Measurements from ENCODE around the gene RSPH3.
A peak's percentile ranks its signal among the peaks of the same experiment; 100 is the strongest.
"Not testable (repeated sequence)": the region's sequence is repeated elsewhere in the genome, so short reads cannot be mapped to it uniquely, and the experiment has no call there.

Gene RSPH3

GRCh38 chr6:159039885-159040258, 39.9 kb upstream of the RSPH3 start:
- peaks cover 11 to 22% of the 10 kb centered on the region in 2 donors for H3K4me1 ChIP-seq (ENCODE audit: control insufficient read depth in 1 of 2, insufficient read depth in 2 of 2, low read length in 2 of 2)
- peaks cover 7 to 21% of the 10 kb centered on the region in 2 donors for H3K36me3 ChIP-seq (ENCODE audit: control insufficient read depth in 1 of 2, insufficient read depth in 2 of 2, low read length in 2 of 2)

GRCh38 chr6:159038914-159039884, 39.2 kb upstream of the RSPH3 start:
- Histone ChIP-seq H3K4me3 (ENCODE audit: low read depth in 1 of 2, low read length in 2 of 2) (peak overlapping the region in 1 of 2 donors; percentile 17), H3K27ac (ENCODE audit: low read depth, low read length) (peak overlapping the region; percentile 26), H3K9ac (ENCODE audit: low read depth in 1 of 2, low read length in 2 of 2) (peak overlapping the region in 1 of 2 donors; percentile 9), H3K27me3 (ENCODE audit: control insufficient read depth in 1 of 2, insufficient read depth in 2 of 2, low read length in 2 of 2) (no peaks in the 10 kb centered on the region), H3K4me1 (ENCODE audit: control insufficient read depth in 1 of 2, insufficient read depth in 2 of 2, low read length in 2 of 2) (peaks cover 11 to 22% of the 10 kb centered on the region in 2 donors), H3K36me3 (ENCODE audit: control insufficient read depth in 1 of 2, insufficient read depth in 2 of 2, low read length in 2 of 2) (peaks cover 7 to 21% of the 10 kb centered on the region in 2 donors), H3K9me3 (ENCODE audit: control insufficient read depth in 1 of 2, low read length in 2 of 2) (no peaks in the 10 kb centered on the region)

More at GRCh38 chr6:159039885-159040258, 39.9 kb upstream of the RSPH3 start:
- Histone ChIP-seq H3K9ac (ENCODE audit: low read depth in 1 of 2, low read length in 2 of 2) (no peak overlapping the region), H3K27me3 (ENCODE audit: control insufficient read depth in 1 of 2, insufficient read depth in 2 of 2, low read length in 2 of 2) (no peaks in the 10 kb centered on the region), H3K4me3 (ENCODE audit: low read depth in 1 of 2, low read length in 2 of 2) (no peak overlapping the region), H3K9me3 (ENCODE audit: control insufficient read depth in 1 of 2, low read length in 2 of 2) (no peaks in the 10 kb centered on the region), H3K27ac (ENCODE audit: low read depth, low read length) (no peak overlapping the region)

DNA sequence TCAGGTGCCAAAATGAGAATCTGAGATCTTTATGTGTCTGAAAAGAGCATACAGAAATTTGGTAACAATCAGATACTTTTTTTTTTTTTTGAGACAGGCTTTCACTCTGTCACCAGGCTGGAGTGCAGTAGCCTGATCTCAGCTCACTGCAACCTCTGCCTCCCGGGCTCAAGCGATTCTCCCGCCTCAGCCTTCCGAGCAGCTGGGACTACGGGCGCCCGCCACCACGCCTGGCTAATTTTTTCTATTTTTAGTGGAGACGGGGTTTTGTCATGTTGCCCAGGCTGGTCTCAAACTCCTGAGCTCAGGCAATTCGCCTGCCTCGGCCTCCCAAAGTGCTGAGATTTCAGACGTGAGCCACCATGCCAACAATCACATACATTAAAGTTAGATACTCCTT, 38.3 kb upstream of the RSPH3 start:
- Histone ChIP-seq H3K36me3 (ENCODE audit: control insufficient read depth in 1 of 2, insufficient read depth in 2 of 2, low read length in 2 of 2) (peaks cover 7 to 21% of the 10 kb centered on the region in 2 donors), H3K4me1 (ENCODE audit: control insufficient read depth in 1 of 2, insufficient read depth in 2 of 2, low read length in 2 of 2) (peaks cover 11 to 22% of the 10 kb centered on the region in 2 donors)
- not testable (repeated sequence) for H3K9me3 ChIP-seq (ENCODE audit: control insufficient read depth in 1 of 2, low read length in 2 of 2); H3K27me3 ChIP-seq (ENCODE audit: control insufficient read depth in 1 of 2, insufficient read depth in 2 of 2, low read length in 2 of 2); H3K27ac ChIP-seq (ENCODE audit: low read depth, low read length); H3K9ac ChIP-seq (ENCODE audit: low read depth in 1 of 2, low read length in 2 of 2); H3K4me3 ChIP-seq (ENCODE audit: low read depth in 1 of 2, low read length in 2 of 2)

DNA sequence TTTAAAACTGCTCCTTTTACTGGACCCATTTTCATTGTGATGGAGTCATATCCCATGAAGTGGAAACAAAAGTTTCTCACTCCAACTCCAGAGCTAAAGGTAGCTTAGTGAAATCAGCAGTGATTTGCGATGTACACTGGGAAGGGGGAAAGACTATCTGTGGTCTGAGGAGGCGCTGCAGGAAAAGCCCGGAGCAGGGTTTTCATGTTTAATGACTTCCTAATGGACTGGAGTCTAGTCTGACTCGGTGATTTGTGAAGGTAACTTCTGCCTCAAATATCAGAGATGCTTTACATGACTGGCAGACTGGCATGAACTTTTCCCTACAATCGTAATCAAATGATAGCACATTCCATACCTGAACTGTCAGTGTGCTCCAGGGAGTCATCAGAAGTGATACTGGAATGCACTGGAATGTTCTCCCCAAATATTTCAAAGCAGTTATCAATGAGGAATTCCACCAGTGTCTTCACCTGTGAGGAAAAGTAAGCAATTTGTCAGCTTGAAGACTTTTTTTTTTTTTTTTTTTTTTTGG, 37.8 kb upstream of the RSPH3 start:
- H3K9ac ChIP-seq (ENCODE audit: low read depth in 1 of 2, low read length in 2 of 2), result no peak overlapping the region
- H3K9me3 ChIP-seq (ENCODE audit: control insufficient read depth in 1 of 2, low read length in 2 of 2), result no peaks in the 10 kb centered on the region
- peaks cover 5 to 21% of the 10 kb centered on the region in 2 donors for H3K36me3 ChIP-seq (ENCODE audit: control insufficient read depth in 1 of 2, insufficient read depth in 2 of 2, low read length in 2 of 2)
- H3K4me1 ChIP-seq (ENCODE audit: control insufficient read depth in 1 of 2, insufficient read depth in 2 of 2, low read length in 2 of 2), result peaks cover 11 to 26% of the 10 kb centered on the region in 2 donors
- no peaks in the 10 kb centered on the region for H3K27me3 ChIP-seq (ENCODE audit: control insufficient read depth in 1 of 2, insufficient read depth in 2 of 2, low read length in 2 of 2)
- no peak overlapping the region for H3K4me3 ChIP-seq (ENCODE audit: low read depth in 1 of 2, low read length in 2 of 2)
- no peak overlapping the region for H3K27ac ChIP-seq (ENCODE audit: low read depth, low read length)

DNA sequence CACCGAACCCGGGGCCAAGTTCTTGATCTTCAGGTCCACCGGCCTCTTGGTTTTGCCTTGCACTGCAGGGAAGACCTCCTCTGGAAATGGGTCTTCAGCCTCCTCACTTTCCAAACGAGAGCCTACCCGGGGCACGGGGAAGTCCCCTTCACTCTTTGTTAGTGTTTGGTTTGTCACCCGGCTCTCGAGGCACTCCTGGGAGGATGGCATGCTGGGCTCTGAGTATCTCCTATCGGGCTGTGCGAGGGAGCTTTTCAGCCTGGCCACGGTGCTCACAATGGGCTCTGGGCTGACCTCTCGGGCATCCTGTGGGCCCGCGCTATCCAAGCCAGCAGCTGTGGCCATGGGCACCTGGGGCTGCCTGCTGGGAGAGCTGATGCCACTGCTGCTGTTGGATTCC, 36.7 kb upstream of the RSPH3 start:
- peaks cover 9 to 15% of the 10 kb centered on the region in 2 donors for H3K4me1 ChIP-seq (ENCODE audit: control insufficient read depth in 1 of 2, insufficient read depth in 2 of 2, low read length in 2 of 2)
- H3K4me3 ChIP-seq (ENCODE audit: low read depth in 1 of 2, low read length in 2 of 2), result no peak overlapping the region
- H3K36me3 ChIP-seq (ENCODE audit: control insufficient read depth in 1 of 2, insufficient read depth in 2 of 2, low read length in 2 of 2), result peaks cover 4 to 21% of the 10 kb centered on the region in 2 donors
- no peak overlapping the region for H3K9ac ChIP-seq (ENCODE audit: low read depth in 1 of 2, low read length in 2 of 2)
- H3K9me3 ChIP-seq (ENCODE audit: control insufficient read depth in 1 of 2, low read length in 2 of 2), result no peaks in the 10 kb centered on the region
- H3K27ac ChIP-seq (ENCODE audit: low read depth, low read length), result no peak overlapping the region
- H3K27me3 ChIP-seq (ENCODE audit: control insufficient read depth in 1 of 2, insufficient read depth in 2 of 2, low read length in 2 of 2), result no peaks in the 10 kb centered on the region

DNA sequence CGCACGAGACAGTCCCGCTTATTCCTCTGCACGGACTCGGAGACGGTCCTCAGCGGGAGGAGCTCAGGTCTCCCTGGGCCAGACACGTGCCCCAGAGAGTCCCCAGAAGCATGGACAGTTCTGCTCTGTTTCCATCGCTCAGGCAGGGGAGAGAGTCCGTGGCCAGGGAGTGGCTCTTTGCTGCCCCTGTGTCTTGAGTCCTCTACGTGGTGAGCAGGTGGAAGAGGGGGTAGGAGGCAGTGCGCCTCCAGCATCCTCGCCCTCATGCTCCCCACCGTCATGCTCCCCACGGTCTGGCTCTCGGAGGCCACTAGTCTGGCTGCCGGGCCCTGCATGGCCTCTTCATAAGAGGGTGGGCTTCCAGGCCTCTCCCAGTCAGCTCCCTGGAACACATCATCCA, 35.9 kb upstream of the RSPH3 start:
- no peaks in the 10 kb centered on the region for H3K27me3 ChIP-seq (ENCODE audit: control insufficient read depth in 1 of 2, insufficient read depth in 2 of 2, low read length in 2 of 2)
- H3K27ac ChIP-seq (ENCODE audit: low read depth, low read length), result no peak overlapping the region
- H3K9ac ChIP-seq (ENCODE audit: low read depth in 1 of 2, low read length in 2 of 2), result no peak overlapping the region
- H3K4me3 ChIP-seq (ENCODE audit: low read depth in 1 of 2, low read length in 2 of 2), result no peak overlapping the region
- no peaks in the 10 kb centered on the region for H3K9me3 ChIP-seq (ENCODE audit: control insufficient read depth in 1 of 2, low read length in 2 of 2)
- peaks cover 4 to 15% of the 10 kb centered on the region in 2 donors for H3K36me3 ChIP-seq (ENCODE audit: control insufficient read depth in 1 of 2, insufficient read depth in 2 of 2, low read length in 2 of 2)
- H3K4me1 ChIP-seq (ENCODE audit: control insufficient read depth in 1 of 2, insufficient read depth in 2 of 2, low read length in 2 of 2), result peaks cover 9 to 14% of the 10 kb centered on the region in 2 donors

- Histone ChIP-seq H3K4me1 (ENCODE audit: control insufficient read depth in 1 of 2, insufficient read depth in 2 of 2, low read length in 2 of 2) (peaks cover 5% of the 10 kb centered on the region in 2 donors), H3K27me3 (ENCODE audit: control insufficient read depth in 1 of 2, insufficient read depth in 2 of 2, low read length in 2 of 2) (no peaks in the 10 kb centered on the region), H3K27ac (ENCODE audit: low read depth, low read length) (no peak overlapping the region), H3K36me3 (ENCODE audit: control insufficient read depth in 1 of 2, insufficient read depth in 2 of 2, low read length in 2 of 2) (peaks cover 4 to 12% of the 10 kb centered on the region in 2 donors), H3K4me3 (ENCODE audit: low read depth in 1 of 2, low read length in 2 of 2) (no peak overlapping the region), H3K9ac (ENCODE audit: low read depth in 1 of 2, low read length in 2 of 2) (no peak overlapping the region), H3K9me3 (ENCODE audit: control insufficient read depth in 1 of 2, low read length in 2 of 2) (no peaks in the 10 kb centered on the region)
These were observed 33.4 kb upstream of the RSPH3 start for GRCh38 chr6:159033160-159034049.

GRCh38 chr6:159031846-159032245, 31.8 kb upstream of the RSPH3 start:
- Histone ChIP-seq H3K4me1 (ENCODE audit: control insufficient read depth in 1 of 2, insufficient read depth in 2 of 2, low read length in 2 of 2) (peaks cover 5% of the 10 kb centered on the region in 2 donors), H3K9ac (ENCODE audit: low read depth in 1 of 2, low read length in 2 of 2) (no peak overlapping the region), H3K27ac (ENCODE audit: low read depth, low read length) (no peak overlapping the region), H3K27me3 (ENCODE audit: control insufficient read depth in 1 of 2, insufficient read depth in 2 of 2, low read length in 2 of 2) (no peaks in the 10 kb centered on the region), H3K36me3 (ENCODE audit: control insufficient read depth in 1 of 2, insufficient read depth in 2 of 2, low read length in 2 of 2) (peaks cover 0 to 9% of the 10 kb centered on the region in 2 donors), H3K9me3 (ENCODE audit: control insufficient read depth in 1 of 2, low read length in 2 of 2) (no peaks in the 10 kb centered on the region), H3K4me3 (ENCODE audit: low read depth in 1 of 2, low read length in 2 of 2) (no peak overlapping the region)

GRCh38 chr6:159030168-159030567, 30.2 kb upstream of the RSPH3 start:
- H3K27me3 ChIP-seq (ENCODE audit: control insufficient read depth in 1 of 2, insufficient read depth in 2 of 2, low read length in 2 of 2), result no peaks in the 10 kb centered on the region
- H3K27ac ChIP-seq (ENCODE audit: low read depth, low read length), result no peak overlapping the region
- H3K4me1 ChIP-seq (ENCODE audit: control insufficient read depth in 1 of 2, insufficient read depth in 2 of 2, low read length in 2 of 2), result peaks cover 5% of the 10 kb centered on the region in 2 donors
- H3K9ac ChIP-seq (ENCODE audit: low read depth in 1 of 2, low read length in 2 of 2), result no peak overlapping the region
- no peaks in the 10 kb centered on the region for H3K36me3 ChIP-seq (ENCODE audit: control insufficient read depth in 1 of 2, insufficient read depth in 2 of 2, low read length in 2 of 2)
- H3K9me3 ChIP-seq (ENCODE audit: control insufficient read depth in 1 of 2, low read length in 2 of 2), result peaks cover 0 to 3% of the 10 kb centered on the region in 2 donors
- no peak overlapping the region for H3K4me3 ChIP-seq (ENCODE audit: low read depth in 1 of 2, low read length in 2 of 2)

Measured in duodenal mucosa (tissue), 2 donors.